GM13977 (cell line): ENCODE results near the gene TMEM9.

Source experiments
- DNase-seq: peaks from one replicate; pipeline ENCODE4 v3.0.0; 2012; ENCODE audit warnings: low spot score
- CTCF ChIP-seq: IDR thresholded peaks from 2 replicates; pipeline ENCODE4 v1.5.1; 2012; ENCODE audit warnings: mild to moderate bottlenecking, control low read depth; ENCODE audit not compliant: insufficient read depth; ENCODE audit errors: extremely low read depth, missing control alignments
- in situ Hi-C: fragments of 300-500 bp; cut with MboI; formaldehyde crosslinking; loops from one replicate; pipeline ENCODE4 v1.12.0; 2022; ENCODE audit warnings: low sequenced_read_pairs, low pct_unique_long_range_greater_than_20kb, mixed read lengths, inconsistent platforms; ENCODE audit not compliant: unreplicated experiment

The TMEM9 gene

GRCh38 chr1:201170533-201171062, 16.3 kb upstream of the TMEM9 start:
- in situ Hi-C loops = no loop called here
- TF ChIP-seq CTCF = no peak
- DNase-seq = peak; percentile 93

GRCh38 chr1:201169971-201170532, 15.8 kb upstream of the TMEM9 start:
- no peak for TF ChIP-seq CTCF
- in situ Hi-C loops = no loop called here
- no peak for DNase-seq

- no peak for DNase-seq
- in situ Hi-C loops = no loop called here
- no peak for TF ChIP-seq CTCF
Measured at GRCh38 chr1:201169203-201169602, 14.9 kb upstream of the TMEM9 start.

GRCh38 chr1:201167041-201167991, 13.0 kb upstream of the TMEM9 start:
- in situ Hi-C loops = no loop called here
- DNase-seq = no peak
- TF ChIP-seq CTCF = no peak

- in situ Hi-C loops = no loop called here
- no peak for DNase-seq
Measured at GRCh38 chr1:201164645-201165044, 10.4 kb upstream of the TMEM9 start.

More at GRCh38 chr1:201164645-201165044, 10.4 kb upstream of the TMEM9 start:
- no peak for TF ChIP-seq CTCF
